Sigmoid colon (tissue), 7 donors: ENCODE measurements around the gene ME3. TPM values are rescaled to one million over a fixed set of nuclear protein-coding genes. Genes with fewer than 3 reads are reported as not detected.

Experiments
- DNase-seq: peaks from one replicate; pipeline ENCODE4 v3.0.0-alpha.2; 2019
- H3K27ac ChIP-seq, 4 donors: fragments of 200-600 bp; sonication (generic); one replicate each; pipeline ENCODE4 v1.5.1; 2016 to 2019; ENCODE audit warnings: mild to moderate bottlenecking in 1 of 4
- H3K27me3 ChIP-seq, 3 donors: fragments of 200-600 bp; sonication (generic); one replicate each; pipeline ENCODE4 v1.5.1; 2019; ENCODE audit warnings: mild to moderate bottlenecking in 1 of 3
- H3K36me3 ChIP-seq, 4 donors: fragments of 200-600 bp; sonication (generic); one replicate each; pipeline ENCODE4 v1.5.1; 2016 to 2019
- H3K4me1 ChIP-seq, 4 donors: fragments of 200-600 bp; sonication (generic); one replicate each; pipeline ENCODE4 v1.5.1; 2017 to 2019
- H3K4me3 ChIP-seq, 4 donors: fragments of 200-600 bp; sonication (generic); one replicate each; pipeline ENCODE4 v1.5.1; 2017 to 2019; ENCODE audit warnings: mild to moderate bottlenecking in 2 of 4, moderate library complexity in 1 of 4
- H3K9me3 ChIP-seq, 4 donors: fragments of 200-600 bp in 3 of 4; sonication (generic) in 3 of 4; one replicate each; pipeline versions ENCODE4 v1.5.1 to v1.6.1; 2013 to 2019
- EP300 ChIP-seq, 4 donors: sonication (generic); formaldehyde crosslinking; IDR thresholded peaks; one replicate each; pipeline ENCODE4 v1.6.1; 2017; ENCODE audit warnings: antibody characterized with exemption in 4 of 4
- POLR2A ChIP-seq, 2 donors: fragments of 450-650 bp; IDR thresholded peaks; one replicate each; pipeline ENCODE4 v1.6.1; 2016; ENCODE audit warnings: antibody characterized with exemption in 2 of 2, mild to moderate bottlenecking in 2 of 2, moderate library complexity in 2 of 2
- POLR2AphosphoS5 ChIP-seq, 4 donors: sonication (generic); formaldehyde crosslinking; IDR thresholded peaks; one replicate each; pipeline ENCODE4 v1.6.1; 2017; ENCODE audit warnings: antibody characterized with exemption in 4 of 4
- WGBS, 2 donors: extraction: QIAGEN DNeasy Blood & Tissue Kit; methylation state at CpG; one replicate each; pipeline ENCODE4 v1.1.7; 2013; 5-methylcytosine and 5-hydroxymethylcytosine counted together
- intact Hi-C: fragments of 100-400 bp; cut with DNase I; formaldehyde crosslinking; loops from one replicate; pipeline ENCODE4 v1.15.1; 2023
- polyA plus RNA-seq, 3 donors: library from polyadenylated mRNA; stranded (reverse); fragments of 200-250 nt; gene quantifications; one replicate each; pipeline ENCODE4 v1.2.3, GENCODE V29; 2013
- total RNA-seq, 4 donors: library from RNA; depleted of rRNA; stranded (reverse); fragments of >200 nt; gene quantifications; one replicate each; pipeline ENCODE4 v1.1.0, GENCODE V29; 2016
- TF ChIP-seq, protein P1 (sequence below), 4 experiments: fragments of 450-650 bp in 3 of 4; fragments of 200-600 bp in 1 of 4; IDR thresholded peaks; one replicate each; pipeline ENCODE4 v1.5.1; 2016 to 2019; ENCODE audit warnings: antibody characterized with exemption in 4 of 4, mild to moderate bottlenecking in 3 of 4, moderate library complexity in 2 of 4
- donor health status: healthy with polysubstance abuse.
- donor health status: Bipolar disorder and iron deficiency.
- donor health status: healthy.

The ME3 gene
- total and polyA plus RNA-seq, 7 donors, result 7.8 to 53.2 (median 25.5) TPM

DNA sequence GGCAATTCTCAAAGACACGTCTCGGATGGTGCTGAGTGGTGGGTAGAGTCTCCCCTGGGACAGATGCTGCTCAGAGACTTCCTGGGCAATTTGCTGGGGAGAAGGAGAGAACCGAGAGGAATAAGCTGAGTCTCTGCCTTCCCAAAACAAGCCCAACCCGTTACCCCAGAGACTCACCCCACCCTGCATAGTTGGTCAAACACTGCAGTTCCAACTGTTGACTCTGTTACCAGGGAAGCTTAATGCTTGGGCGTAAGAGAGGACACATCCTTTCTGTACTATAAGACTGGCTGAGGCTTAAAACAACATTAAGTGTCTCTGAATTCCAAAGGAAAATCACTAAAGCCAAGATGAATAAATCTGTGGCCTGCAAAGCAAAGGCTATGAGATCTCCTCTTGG, 229.6 kb downstream of the ME3 start:
- Histone ChIP-seq H3K27ac (no peak overlapping the region), H3K4me3 (no peak overlapping the region), H3K4me1 (no peaks in the 10 kb centered on the region), H3K9me3 (no peaks in the 10 kb centered on the region), H3K36me3 (peaks cover 0 to 47% (median 2%) of the 10 kb centered on the region in 4 donors), H3K27me3 (no peaks in the 10 kb centered on the region)
- no peak for TF ChIP-seq POLR2AphosphoS5 (IDR thresholded peaks at IDR 0.05)
- TF ChIP-seq POLR2A (IDR thresholded peaks at IDR 0.05), result no peak
- TF ChIP-seq EP300 (IDR thresholded peaks at IDR 0.05), result no peak
- TF ChIP-seq, protein P1, sequence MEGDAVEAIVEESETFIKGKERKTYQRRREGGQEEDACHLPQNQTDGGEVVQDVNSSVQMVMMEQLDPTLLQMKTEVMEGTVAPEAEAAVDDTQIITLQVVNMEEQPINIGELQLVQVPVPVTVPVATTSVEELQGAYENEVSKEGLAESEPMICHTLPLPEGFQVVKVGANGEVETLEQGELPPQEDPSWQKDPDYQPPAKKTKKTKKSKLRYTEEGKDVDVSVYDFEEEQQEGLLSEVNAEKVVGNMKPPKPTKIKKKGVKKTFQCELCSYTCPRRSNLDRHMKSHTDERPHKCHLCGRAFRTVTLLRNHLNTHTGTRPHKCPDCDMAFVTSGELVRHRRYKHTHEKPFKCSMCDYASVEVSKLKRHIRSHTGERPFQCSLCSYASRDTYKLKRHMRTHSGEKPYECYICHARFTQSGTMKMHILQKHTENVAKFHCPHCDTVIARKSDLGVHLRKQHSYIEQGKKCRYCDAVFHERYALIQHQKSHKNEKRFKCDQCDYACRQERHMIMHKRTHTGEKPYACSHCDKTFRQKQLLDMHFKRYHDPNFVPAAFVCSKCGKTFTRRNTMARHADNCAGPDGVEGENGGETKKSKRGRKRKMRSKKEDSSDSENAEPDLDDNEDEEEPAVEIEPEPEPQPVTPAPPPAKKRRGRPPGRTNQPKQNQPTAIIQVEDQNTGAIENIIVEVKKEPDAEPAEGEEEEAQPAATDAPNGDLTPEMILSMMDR (IDR thresholded peaks at IDR 0.05), result no peak
- WGBS, 2 donors, result 73 to 90% methylated on average over 5 of the region's 5 CpGs
- intact Hi-C loops, result no loop called here
- DNase-seq, result no peak

DNA sequence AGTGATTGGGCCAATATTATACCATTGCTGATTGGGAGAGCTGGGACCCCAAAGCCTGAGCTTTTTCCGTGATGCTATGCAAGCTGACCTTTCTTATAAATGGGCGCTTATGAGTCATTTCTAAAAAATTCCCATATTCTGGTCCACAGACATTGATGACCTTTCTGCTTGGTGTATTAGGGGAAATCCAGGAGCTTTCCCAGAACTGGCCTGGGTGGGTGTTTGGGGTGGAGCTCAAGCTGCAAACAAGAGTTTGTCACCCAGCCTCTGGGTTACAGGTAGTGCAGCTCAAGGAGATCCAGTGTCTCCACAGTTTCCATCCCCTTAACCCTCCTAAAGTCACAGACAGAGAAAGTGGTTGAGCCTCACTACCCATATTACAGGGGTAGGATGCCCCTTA, 230.0 kb downstream of the ME3 start:
- no peak overlapping the region for H3K27ac ChIP-seq
- intact Hi-C loops, result no loop called here
- whole genome bisulfite sequencing, 2 donors, result 81 to 92% methylated on average over 2 of the region's 2 CpGs

DNA sequence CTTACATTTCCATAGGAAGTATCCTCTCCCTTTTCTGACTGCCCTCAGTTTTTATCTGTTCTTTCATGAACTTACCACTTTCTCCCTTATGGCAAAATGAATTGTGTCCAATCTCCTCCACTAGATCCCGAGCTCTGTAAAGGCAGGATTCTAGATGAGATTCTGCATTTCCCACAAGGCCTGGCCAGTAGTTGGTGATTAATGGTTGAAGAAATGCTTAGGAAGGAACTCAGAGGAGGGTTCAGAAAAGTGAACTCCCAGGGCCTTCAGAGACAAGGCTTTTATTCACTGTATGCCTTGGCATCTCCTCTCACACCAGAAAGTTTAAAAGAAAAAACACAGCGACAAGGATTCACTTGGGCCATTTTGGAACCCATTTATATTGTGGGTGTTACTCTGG, 231.6 kb downstream of the ME3 start:
- TF ChIP-seq POLR2AphosphoS5 (IDR thresholded peaks at IDR 0.05) (no peak), POLR2A (IDR thresholded peaks at IDR 0.05) (no peak), EP300 (IDR thresholded peaks at IDR 0.05) (no peak)
- TF ChIP-seq, protein P1 (IDR thresholded peaks at IDR 0.05), result no peak
- Histone ChIP-seq H3K4me3 (no peak overlapping the region), H3K36me3 (peaks cover 0 to 43% (median 2%) of the 10 kb centered on the region in 4 donors), H3K27ac (peak overlapping the region in 2 of 4 donors; percentile 7 to 40), H3K4me1 (no peaks in the 10 kb centered on the region), H3K27me3 (no peaks in the 10 kb centered on the region), H3K9me3 (no peaks in the 10 kb centered on the region)
- intact Hi-C loops, result no loop called here
- no peak for DNase-seq
- 85 to 90% methylated on average over 2 of the region's 2 CpGs for WGBS, 2 donors

More for the DNA sequence above, 230.0 kb downstream of the ME3 start:
- Histone ChIP-seq H3K9me3 (no peaks in the 10 kb centered on the region), H3K27me3 (no peaks in the 10 kb centered on the region), H3K36me3 (peaks cover 0 to 47% (median 2%) of the 10 kb centered on the region in 4 donors), H3K4me1 (no peaks in the 10 kb centered on the region), H3K4me3 (no peak overlapping the region)
- no peak for DNase-seq
- TF ChIP-seq POLR2A (IDR thresholded peaks at IDR 0.05), result no peak
- no peak for TF ChIP-seq POLR2AphosphoS5 (IDR thresholded peaks at IDR 0.05)
- no peak for TF ChIP-seq EP300 (IDR thresholded peaks at IDR 0.05)
- TF ChIP-seq, protein P1 (IDR thresholded peaks at IDR 0.05), result no peak

DNA sequence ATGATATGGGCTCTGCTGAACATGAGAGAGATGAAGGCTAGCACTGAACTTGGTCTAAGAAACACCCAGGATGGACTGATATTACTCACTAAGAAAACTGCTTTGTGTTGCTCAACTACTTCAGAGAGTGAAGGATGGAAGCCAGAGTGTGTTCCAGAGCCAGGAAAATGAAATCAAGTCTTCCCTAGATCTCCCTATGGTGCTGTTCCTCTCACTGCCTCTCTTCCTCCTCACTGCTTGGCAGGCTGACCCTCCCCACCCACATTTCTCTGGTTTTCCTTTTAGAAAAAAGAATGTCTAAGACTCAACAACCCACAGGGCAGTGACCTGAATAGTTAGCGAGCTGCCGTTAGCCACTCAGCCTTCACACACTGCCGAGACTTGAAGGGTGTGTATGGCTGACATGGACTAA, 232.1 kb downstream of the ME3 start:
- Histone ChIP-seq H3K9me3 (no peaks in the 10 kb centered on the region), H3K27ac (peak overlapping the region in 2 of 4 donors; percentile 7 to 40), H3K36me3 (peaks cover 0 to 38% (median under 1%) of the 10 kb centered on the region in 4 donors), H3K27me3 (no peaks in the 10 kb centered on the region), H3K4me1 (no peaks in the 10 kb centered on the region), H3K4me3 (no peak overlapping the region)
- 84 to 95% methylated on average over 3 of the region's 3 CpGs for WGBS, 2 donors
- DNase-seq, result peak; percentile 73
- intact Hi-C loops, result no loop called here
- no peak for TF ChIP-seq POLR2A (IDR thresholded peaks at IDR 0.05)
- TF ChIP-seq, protein P1 (IDR thresholded peaks at IDR 0.05), result no peak
- no peak for TF ChIP-seq EP300 (IDR thresholded peaks at IDR 0.05)
- peak in 1 of 4 donors; percentile 25 for TF ChIP-seq POLR2AphosphoS5 (IDR thresholded peaks at IDR 0.05)

DNA sequence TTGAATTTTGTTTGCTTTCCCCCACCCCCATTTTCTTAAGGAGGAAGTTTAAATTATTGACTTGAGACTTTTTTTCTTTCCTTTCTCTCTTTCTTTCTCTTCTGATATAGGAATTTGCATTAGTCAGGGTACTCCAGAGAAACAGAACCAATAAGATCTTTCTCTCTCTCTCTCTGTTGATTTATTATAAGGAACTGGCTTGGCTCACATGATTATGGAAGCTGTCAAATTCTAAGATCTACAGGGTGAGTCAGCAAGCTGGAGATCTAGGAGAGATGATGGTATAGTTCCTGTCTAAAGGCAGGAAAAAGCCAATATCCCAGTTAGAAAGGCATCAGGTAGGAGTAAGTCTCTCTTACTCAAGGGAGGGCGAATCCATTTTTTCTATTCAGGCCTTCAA, 233.7 kb downstream of the ME3 start:
- H3K4me1 ChIP-seq, result no peaks in the 10 kb centered on the region
- no peaks in the 10 kb centered on the region for H3K9me3 ChIP-seq
- no peak for DNase-seq
- no peaks in the 10 kb centered on the region for H3K27me3 ChIP-seq
- H3K36me3 ChIP-seq, result peaks cover 0 to 26% (median 0%) of the 10 kb centered on the region in 4 donors
- 95 to 100% methylated on average over 1 of the region's 1 CpG for WGBS, 2 donors
- intact Hi-C loops, result no loop called here
- H3K4me3 ChIP-seq, result no peak overlapping the region
- TF ChIP-seq EP300 (IDR thresholded peaks at IDR 0.05), result no peak
- TF ChIP-seq, protein P1 (IDR thresholded peaks at IDR 0.05), result no peak
- TF ChIP-seq POLR2AphosphoS5 (IDR thresholded peaks at IDR 0.05), result no peak
- TF ChIP-seq POLR2A (IDR thresholded peaks at IDR 0.05), result no peak
- H3K27ac ChIP-seq, result no peak overlapping the region
